Mesodermal cell (in vitro differentiated cells): Measurements from ENCODE around the gene CPO.

Experiments
- H3K27ac ChIP-seq: 2 replicates; pipeline ENCODE4 v1.7.0; 2013; ENCODE audit warnings: mild to moderate bottlenecking, low read depth, low read length, moderate library complexity; ENCODE audit not compliant: severe bottlenecking
- H3K36me3 ChIP-seq: 2 replicates; pipeline ENCODE4 v1.7.1; 2013; ENCODE audit warnings: mild to moderate bottlenecking, low read length, moderate library complexity; ENCODE audit not compliant: control insufficient read depth, insufficient read depth
- H3K4me1 ChIP-seq: one replicate; pipeline ENCODE4 v1.7.1; 2013; ENCODE audit warnings: mild to moderate bottlenecking, low read length; ENCODE audit not compliant: insufficient read depth, control insufficient read depth, poor library complexity, severe bottlenecking
- H3K4me3 ChIP-seq: 2 replicates; pipeline ENCODE4 v1.7.0; 2013; ENCODE audit warnings: low read length, control low read depth, mild to moderate bottlenecking; ENCODE audit not compliant: insufficient read depth, poor library complexity, severe bottlenecking; ENCODE audit errors: extremely low read depth
- H3K9me3 ChIP-seq: 2 replicates; pipeline ENCODE4 v1.7.1; 2013; ENCODE audit warnings: mild to moderate bottlenecking, low read length, moderate library complexity; ENCODE audit not compliant: control insufficient read depth
- WGBS, 2 experiments: methylation state at CpG; one replicate each; pipeline ENCODE4 v1.1.5; 2013; ENCODE audit warnings: missing lambda C conversion rate in 2 of 2; ENCODE audit not compliant: insufficient coverage in 2 of 2; 5-methylcytosine and 5-hydroxymethylcytosine counted together

CPO gene

DNA sequence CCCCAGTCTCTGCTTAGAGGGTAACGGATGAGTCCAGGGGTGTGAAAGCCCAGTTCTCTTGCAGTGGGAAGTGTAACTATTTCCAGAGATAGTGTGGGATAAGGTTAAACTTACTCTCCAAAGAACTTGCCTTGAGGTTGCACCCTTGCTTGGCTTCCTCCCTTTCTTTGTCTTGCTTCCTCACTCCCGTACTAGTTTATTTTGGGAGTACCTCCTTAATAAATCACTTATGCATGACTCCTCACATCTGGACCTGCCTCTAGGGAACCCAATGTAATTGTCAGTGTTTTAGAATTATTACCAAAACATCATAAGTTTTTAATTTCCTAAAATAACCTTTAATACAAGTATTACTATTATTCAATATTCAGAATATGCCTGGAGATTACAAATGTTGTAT, 35.2 kb downstream of the CPO start:
- Histone ChIP-seq H3K36me3 (no peaks in the 10 kb centered on the region), H3K4me1 (no peaks in the 10 kb centered on the region), H3K4me3 (no peak overlapping the region), H3K9me3 (no peaks in the 10 kb centered on the region), H3K27ac (no peak overlapping the region)
- 86% methylated on average over 1 of the region's 2 CpGs; no CpG with 5 or more reads in 1 of the 2 experiments for whole genome bisulfite sequencing, 2 experiments

DNA sequence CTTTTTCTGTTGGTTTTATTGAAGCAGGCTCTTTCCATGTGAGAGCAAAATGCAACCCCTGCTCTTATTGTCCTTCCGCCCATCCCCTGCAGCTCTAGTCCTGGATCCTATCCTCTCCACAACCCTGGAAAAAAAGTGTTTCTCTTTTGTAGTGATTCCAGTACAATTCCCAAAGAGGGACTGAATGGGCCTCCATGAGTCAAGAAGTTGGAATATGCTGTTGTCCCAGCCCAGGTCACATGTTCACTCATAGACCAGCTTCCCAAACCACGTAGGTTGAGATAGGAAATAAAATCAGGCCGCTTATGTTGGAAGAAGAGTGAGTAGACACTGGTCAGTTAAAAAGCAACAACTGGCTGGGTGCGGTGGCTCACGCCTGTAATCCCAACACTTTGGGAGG, 39.4 kb downstream of the CPO start:
- 97 to 100% methylated on average over 3 to 5 of the region's 5 CpGs for WGBS, 2 experiments
- H3K4me3 ChIP-seq = no peak overlapping the region
- H3K9me3 ChIP-seq = no peaks in the 10 kb centered on the region

DNA sequence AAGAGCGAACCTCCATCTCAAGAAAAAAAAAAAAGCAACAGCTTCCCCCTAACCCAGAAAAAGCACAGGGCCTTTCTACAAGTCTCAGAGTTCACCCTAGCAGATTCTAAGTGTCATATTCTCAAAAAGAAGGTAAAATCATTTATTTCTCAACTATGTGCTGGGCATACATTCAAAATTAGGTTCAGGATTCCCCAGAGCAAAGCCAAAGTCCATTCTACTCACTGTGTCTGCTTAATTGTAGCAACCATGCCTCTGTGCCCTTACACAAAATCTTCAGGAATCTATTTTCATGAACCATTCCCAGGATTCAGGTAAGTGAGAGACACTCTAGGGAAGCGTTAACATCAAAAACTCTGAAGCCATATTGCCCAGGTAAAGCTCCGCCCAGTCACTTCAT, 40.0 kb downstream of the CPO start:
- WGBS, 2 experiments = 93 to 100% methylated on average over 3 of the region's 3 CpGs
- Histone ChIP-seq H3K4me3 (no peak overlapping the region), H3K9me3 (no peaks in the 10 kb centered on the region), H3K4me1 (peaks cover 19% of the 10 kb centered on the region), H3K27ac (no peak overlapping the region), H3K36me3 (no peaks in the 10 kb centered on the region)

More for the DNA sequence above, 39.4 kb downstream of the CPO start:
- Histone ChIP-seq H3K4me1 (peaks cover 16% of the 10 kb centered on the region), H3K27ac (no peak overlapping the region), H3K36me3 (no peaks in the 10 kb centered on the region)

DNA sequence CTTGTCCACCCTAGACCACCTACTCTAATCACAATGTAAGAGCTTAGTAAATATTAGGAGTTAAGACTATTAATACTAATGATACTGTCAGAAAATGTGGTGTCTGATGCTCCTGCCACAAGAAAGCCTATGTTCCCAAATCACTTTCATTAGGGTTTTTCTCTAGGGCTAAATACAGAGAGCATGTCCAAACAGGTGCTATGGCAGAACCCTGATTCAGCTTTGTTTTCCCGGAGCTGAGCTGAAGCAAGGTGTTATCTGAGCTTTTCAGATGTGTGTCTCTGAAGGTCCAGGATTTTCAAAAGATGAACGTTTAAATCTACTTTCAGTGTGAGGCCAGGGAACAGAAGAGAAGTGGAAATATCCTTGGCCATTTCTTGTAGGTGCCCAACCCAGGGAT, 40.6 kb downstream of the CPO start:
- Histone ChIP-seq H3K27ac (no peak overlapping the region), H3K4me1 (peaks cover 19% of the 10 kb centered on the region), H3K9me3 (no peaks in the 10 kb centered on the region), H3K36me3 (no peaks in the 10 kb centered on the region), H3K4me3 (no peak overlapping the region)
- WGBS, 2 experiments = 91 to 94% methylated on average over 2 of the region's 2 CpGs

DNA sequence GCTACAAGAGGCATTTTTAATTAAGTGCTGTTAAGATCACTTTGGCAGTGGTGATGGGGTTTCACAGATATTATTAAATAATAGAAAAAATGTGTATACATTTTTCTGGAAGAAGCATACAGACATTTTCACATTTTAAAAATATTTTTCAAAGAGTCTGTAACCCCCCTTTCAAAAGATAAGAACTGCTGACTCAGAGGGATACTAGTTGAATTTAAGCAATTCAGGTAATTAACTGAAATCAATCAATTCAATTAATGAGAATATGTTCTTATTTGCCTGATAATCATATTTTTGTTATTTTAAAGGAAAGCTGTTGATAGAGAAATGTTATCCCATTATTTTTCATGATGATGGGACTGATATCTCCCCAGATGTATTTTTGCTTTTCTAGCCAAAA, 41.1 kb downstream of the CPO start:
- H3K9me3 ChIP-seq = no peaks in the 10 kb centered on the region
- H3K4me1 ChIP-seq = peaks cover 19% of the 10 kb centered on the region
- no peak overlapping the region for H3K27ac ChIP-seq
- H3K4me3 ChIP-seq = no peak overlapping the region
- H3K36me3 ChIP-seq = no peaks in the 10 kb centered on the region

GRCh38 chr2:206981086-206981674, 41.9 kb downstream of the CPO start:
- 83 to 89% methylated on average over 8 to 9 of the region's 12 CpGs for WGBS, 2 experiments
- no peaks in the 10 kb centered on the region for H3K36me3 ChIP-seq
- no peak overlapping the region for H3K27ac ChIP-seq
- H3K4me1 ChIP-seq = peaks cover 19% of the 10 kb centered on the region
- no peaks in the 10 kb centered on the region for H3K9me3 ChIP-seq
- H3K4me3 ChIP-seq = no peak overlapping the region

DNA sequence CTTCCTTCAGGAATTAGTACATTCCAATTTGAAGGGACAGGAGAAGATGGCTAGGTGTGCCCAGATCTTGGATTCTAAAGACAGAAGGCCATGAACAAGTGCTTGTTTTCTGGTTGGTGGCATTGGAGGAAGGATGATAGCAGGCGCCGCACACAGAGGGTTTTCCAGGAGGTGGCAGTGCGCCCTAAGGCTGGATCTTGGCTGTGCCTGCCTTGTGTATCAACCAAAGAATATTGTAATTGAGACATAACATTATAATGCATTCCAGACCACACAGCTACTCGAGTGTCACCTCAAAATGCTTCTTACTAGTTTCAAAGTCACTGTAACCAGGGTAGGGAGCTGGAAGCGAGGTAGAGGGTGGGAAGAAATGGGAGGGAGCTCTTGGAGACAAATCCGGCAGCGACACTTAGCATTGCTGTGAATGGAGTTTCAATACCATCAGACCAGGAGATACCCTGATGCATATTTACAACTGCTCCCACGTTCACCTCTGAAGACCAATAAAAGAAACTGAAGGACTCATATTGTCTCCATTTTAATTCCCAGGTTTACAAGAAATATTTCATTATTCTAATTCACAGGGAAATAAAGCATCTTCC, 42.5 kb downstream of the CPO start:
- 10 to 80% methylated on average over 1 to 2 of the region's 8 CpGs for WGBS, 2 experiments
- Histone ChIP-seq H3K4me3 (no peak overlapping the region), H3K36me3 (no peaks in the 10 kb centered on the region), H3K4me1 (peaks cover 19% of the 10 kb centered on the region), H3K9me3 (no peaks in the 10 kb centered on the region), H3K27ac (no peak overlapping the region)

DNA sequence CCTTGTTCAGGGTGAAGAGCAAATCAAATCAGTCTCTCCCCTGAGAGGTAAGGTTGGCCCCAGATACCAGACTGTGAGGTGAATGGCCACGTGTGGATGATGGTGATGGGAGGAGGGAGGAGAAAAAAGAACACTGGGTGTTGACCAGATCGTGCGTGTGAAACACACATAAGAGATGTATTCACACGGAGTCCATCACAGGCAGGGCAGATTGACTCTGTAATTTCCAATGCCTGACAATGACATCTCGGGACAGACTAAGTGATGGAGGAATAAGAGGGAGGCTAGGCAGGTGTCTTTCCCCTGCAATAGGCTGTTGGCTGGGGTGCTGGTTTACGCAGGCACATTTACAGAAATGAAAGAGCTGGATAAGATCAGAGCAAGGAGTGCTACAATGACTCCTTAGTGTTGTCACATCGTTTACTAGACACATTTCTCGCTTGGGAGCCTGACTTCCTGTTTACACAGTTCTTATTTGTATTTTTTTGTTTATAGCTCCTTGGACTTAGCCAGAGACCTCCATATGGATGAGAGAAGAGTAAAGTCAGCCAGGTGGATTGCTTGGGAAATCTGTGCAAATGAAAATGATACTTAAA, 43.1 kb downstream of the CPO start:
- Histone ChIP-seq H3K36me3 (no peaks in the 10 kb centered on the region), H3K4me3 (no peak overlapping the region), H3K27ac (no peak overlapping the region), H3K9me3 (no peaks in the 10 kb centered on the region), H3K4me1 (peaks cover 19% of the 10 kb centered on the region)
- WGBS, 2 experiments = 81% methylated on average over 5 to 6 of the region's 8 CpGs

DNA sequence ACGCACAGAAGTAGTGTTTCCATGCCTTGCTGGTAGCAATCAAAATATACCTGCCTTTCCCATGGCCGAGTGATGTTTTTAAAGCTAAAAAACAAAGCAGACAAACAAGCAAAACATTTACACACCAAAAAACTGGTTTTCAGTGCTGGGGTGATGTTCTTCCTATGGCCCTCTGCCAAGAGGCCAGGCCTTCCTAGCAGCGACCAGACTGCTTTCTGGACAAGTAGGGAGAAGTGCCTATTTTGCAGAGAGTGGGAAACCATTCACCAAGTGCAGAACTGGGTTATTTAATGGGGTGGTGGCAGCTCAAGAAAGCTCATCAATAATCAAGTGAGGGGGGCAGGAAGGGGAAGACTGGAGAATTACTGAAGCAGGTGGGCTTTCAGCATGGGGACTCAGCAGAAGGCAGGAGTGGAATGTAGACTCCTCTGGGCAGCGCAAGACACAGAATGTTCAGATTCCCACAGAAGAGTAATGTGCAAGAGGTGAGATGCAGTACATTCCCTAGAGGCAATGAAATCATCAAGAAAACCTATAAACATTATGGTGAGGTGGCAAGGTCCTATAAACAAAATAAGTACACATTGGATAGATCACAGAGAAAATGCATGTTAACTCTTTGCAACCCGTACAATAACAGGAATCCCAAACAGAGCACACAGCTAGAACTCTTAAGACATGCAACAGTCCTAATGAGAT, 44.0 kb downstream of the CPO start:
- Histone ChIP-seq H3K4me3 (no peak overlapping the region), H3K27ac (no peak overlapping the region), H3K9me3 (no peaks in the 10 kb centered on the region), H3K4me1 (peaks cover 19% of the 10 kb centered on the region), H3K36me3 (no peaks in the 10 kb centered on the region)
- 78 to 93% methylated on average over 4 to 5 of the region's 5 CpGs for WGBS, 2 experiments

GRCh38 chr2:206984206-206984605, 44.9 kb downstream of the CPO start:
- H3K4me3 ChIP-seq = no peak overlapping the region
- H3K9me3 ChIP-seq = no peaks in the 10 kb centered on the region
- peaks cover 19% of the 10 kb centered on the region for H3K4me1 ChIP-seq
- H3K36me3 ChIP-seq = no peaks in the 10 kb centered on the region
- H3K27ac ChIP-seq = no peak overlapping the region
- 50 to 75% methylated on average over 2 to 3 of the region's 4 CpGs for WGBS, 2 experiments

GRCh38 chr2:206986943-206987342, 47.6 kb downstream of the CPO start:
- H3K36me3 ChIP-seq = no peaks in the 10 kb centered on the region
- H3K4me1 ChIP-seq = peaks cover 19% of the 10 kb centered on the region
- H3K9me3 ChIP-seq = no peaks in the 10 kb centered on the region
- H3K27ac ChIP-seq = no peak overlapping the region
- no peak overlapping the region for H3K4me3 ChIP-seq
